Subcutaneous abdominal adipose tissue (tissue), 5 donors: ENCODE data around the gene DPYSL4.

ENCODE experiments used
- H3K27ac ChIP-seq: one replicate; pipeline ENCODE4 v1.7.0; 2013; ENCODE audit warnings: low read depth, mild to moderate bottlenecking, inconsistent platforms, low read length, moderate library complexity
- H3K27me3 ChIP-seq, 5 donors: one replicate each; pipeline ENCODE4 v1.7.0; 2013; ENCODE audit warnings: low read length in 5 of 5, inconsistent platforms in 1 of 5; ENCODE audit not compliant: control insufficient read depth in 5 of 5, insufficient read depth in 4 of 5
- H3K36me3 ChIP-seq, 5 donors: one replicate each; pipeline ENCODE4 v1.7.0; 2013; ENCODE audit warnings: low read length in 5 of 5; ENCODE audit not compliant: control insufficient read depth in 5 of 5, insufficient read depth in 5 of 5
- H3K4me1 ChIP-seq, 5 donors: one replicate each; pipeline ENCODE4 v1.7.0; 2013; ENCODE audit warnings: low read length in 5 of 5, mild to moderate bottlenecking in 3 of 5, moderate library complexity in 1 of 5; ENCODE audit not compliant: control insufficient read depth in 5 of 5, insufficient read depth in 5 of 5
- H3K4me3 ChIP-seq, 5 donors: one replicate each; pipeline ENCODE4 v1.7.0; 2013; ENCODE audit warnings: low read length in 5 of 5, low read depth in 1 of 5
- H3K9ac ChIP-seq, 5 donors: one replicate each; pipeline ENCODE4 v1.7.0; 2013; ENCODE audit warnings: low read length in 5 of 5, mild to moderate bottlenecking in 4 of 5, moderate library complexity in 3 of 5
- H3K9me3 ChIP-seq, 5 donors: one replicate each; pipeline ENCODE4 v1.7.0; 2013; ENCODE audit warnings: low read length in 5 of 5; ENCODE audit not compliant: control insufficient read depth in 5 of 5
- donor health status: healthy.
- donor health status: healthy.
- donor health status: healthy.
- donor health status: healthy.
- donor health status: healthy.

The DPYSL4 gene

GRCh38 chr10:132169766-132170560, 16.8 kb upstream of the DPYSL4 start:
- peaks cover 0 to 4% (median 3%) of the 10 kb centered on the region in 5 donors for H3K27me3 ChIP-seq
- H3K4me3 ChIP-seq: no peak overlapping the region

DNA sequence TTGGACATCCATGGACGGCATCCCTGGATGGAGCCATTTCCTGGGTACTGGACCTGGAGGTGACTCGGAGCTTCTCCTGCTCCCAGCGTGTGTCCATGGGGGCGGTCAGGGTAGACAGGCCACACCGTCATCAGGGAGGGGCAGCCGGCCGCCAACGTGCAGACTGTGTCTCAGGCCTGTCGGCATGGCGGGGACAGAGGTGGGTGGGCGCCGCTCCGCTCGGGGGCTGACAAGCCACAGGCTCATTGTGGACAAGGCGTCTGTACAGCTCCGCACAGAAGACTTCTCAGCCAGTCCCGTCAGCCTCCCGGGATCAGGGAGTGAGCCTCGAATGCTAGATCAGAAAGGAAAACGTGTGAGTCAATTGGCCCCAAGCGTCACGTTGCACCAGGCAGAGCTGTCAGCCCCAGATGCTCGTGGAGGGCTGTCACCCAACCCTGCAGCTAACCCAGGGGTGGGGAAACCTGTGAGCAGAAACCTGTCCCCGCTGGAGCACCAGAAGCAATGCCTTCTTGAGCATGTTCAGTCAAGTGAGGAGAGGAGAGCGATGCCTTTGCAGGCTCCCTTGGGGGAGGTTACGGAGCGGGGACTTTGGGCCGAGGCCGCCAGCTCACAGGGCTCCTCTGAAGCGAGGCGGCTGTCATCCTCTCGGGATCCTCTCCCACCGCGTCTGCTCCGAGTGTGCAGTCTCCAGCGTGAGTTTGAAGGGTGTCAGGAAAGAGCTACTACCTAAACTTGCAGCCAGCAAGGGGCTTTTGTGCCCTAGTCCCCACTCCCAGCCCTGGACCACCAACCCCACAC, 16.0 kb upstream of the DPYSL4 start:
- Histone ChIP-seq H3K27me3 (peaks cover 0 to 10% (median 6%) of the 10 kb centered on the region in 5 donors), H3K27ac (no peak overlapping the region), H3K4me3 (no peak overlapping the region), H3K9me3 (no peaks in the 10 kb centered on the region), H3K36me3 (peaks cover 0 to 23% (median 3%) of the 10 kb centered on the region in 5 donors), H3K9ac (no peak overlapping the region), H3K4me1 (no peaks in the 10 kb centered on the region)

More at GRCh38 chr10:132169766-132170560, 16.8 kb upstream of the DPYSL4 start:
- H3K9me3 ChIP-seq: no peaks in the 10 kb centered on the region
- no peaks in the 10 kb centered on the region for H3K4me1 ChIP-seq
- H3K9ac ChIP-seq: no peak overlapping the region
- H3K36me3 ChIP-seq: peaks cover 0 to 23% (median 3%) of the 10 kb centered on the region in 5 donors
- no peak overlapping the region for H3K27ac ChIP-seq

DNA sequence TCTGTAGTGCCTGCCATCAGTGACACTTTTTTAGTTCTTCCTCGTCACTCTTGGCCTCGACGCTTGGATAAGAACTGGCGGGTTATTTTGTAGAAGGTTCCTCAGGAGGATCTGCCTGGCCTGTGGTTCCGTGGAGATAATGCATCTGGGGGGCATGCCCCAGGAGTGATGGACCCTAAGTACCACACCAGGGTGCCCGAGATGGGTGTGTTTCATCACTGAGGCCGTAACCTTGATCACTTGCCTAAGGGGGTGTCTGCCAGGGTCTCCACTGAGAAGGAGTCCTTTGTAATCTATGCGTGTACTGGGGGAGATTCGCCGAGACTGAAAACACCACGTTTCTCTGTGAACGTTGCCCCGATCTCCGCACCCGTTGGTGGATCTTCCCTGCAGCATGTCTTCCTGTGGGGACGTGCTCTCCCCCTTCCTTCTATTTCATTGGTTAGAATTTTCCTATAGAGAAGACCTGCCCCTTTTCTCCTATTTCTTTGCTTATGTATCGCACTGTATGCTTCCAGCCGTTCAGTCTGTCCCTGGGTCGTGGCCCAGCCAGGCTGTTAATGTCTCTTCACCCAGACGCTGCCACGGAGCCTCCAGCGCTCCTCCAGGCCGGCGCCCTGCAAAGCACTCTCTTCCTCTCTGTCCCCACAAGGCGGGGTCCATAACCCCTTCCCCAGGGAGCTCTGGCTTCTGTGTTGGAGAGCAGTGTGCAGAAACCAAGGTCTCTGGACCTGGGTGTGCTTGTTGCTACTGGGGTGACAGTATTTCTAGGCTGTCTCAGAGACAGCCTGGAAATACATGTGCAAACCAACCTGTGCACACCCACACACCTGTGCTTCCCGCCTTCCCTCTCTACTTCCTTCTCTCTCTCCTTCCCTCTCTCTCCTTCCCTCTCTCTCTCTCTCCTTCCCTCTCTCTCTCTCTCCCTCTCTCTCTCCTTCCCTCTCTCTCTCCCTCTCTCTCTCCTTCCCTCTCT, 14.4 kb upstream of the DPYSL4 start:
- Histone ChIP-seq H3K36me3 (peaks cover 0 to 23% (median 3%) of the 10 kb centered on the region in 5 donors), H3K9me3 (no peaks in the 10 kb centered on the region), H3K27me3 (peaks cover 0 to 23% (median 19%) of the 10 kb centered on the region in 5 donors), H3K27ac (no peak overlapping the region), H3K4me3 (no peak overlapping the region), H3K9ac (no peak overlapping the region), H3K4me1 (peaks cover 0 to 5% (median 0%) of the 10 kb centered on the region in 5 donors)

DNA sequence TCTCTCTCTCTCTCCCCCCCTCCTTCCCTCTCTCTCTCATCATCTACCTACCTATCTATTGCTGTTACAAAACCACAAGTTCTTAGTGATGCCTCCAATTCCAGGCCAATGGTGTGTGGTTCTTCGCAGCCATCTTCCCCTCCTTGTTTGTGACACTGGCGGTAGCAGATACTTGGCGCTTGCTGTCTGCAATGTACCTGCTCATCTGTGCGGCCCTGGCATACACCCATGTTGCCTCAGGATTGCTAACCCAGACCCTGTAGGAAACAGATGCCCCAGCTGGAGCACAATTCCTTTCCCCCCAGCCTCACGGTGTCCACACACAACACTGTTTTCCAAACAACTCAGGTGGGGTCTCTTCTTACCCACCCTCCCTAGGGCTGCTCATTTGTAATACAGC, 13.6 kb upstream of the DPYSL4 start:
- H3K4me1 ChIP-seq: peaks cover 0 to 5% (median 0%) of the 10 kb centered on the region in 5 donors
- no peak overlapping the region for H3K27ac ChIP-seq
- H3K27me3 ChIP-seq: peaks cover 0 to 32% (median 27%) of the 10 kb centered on the region in 5 donors
- H3K36me3 ChIP-seq: peaks cover 0 to 23% (median 3%) of the 10 kb centered on the region in 5 donors
- no peak overlapping the region for H3K9ac ChIP-seq
- no peak overlapping the region for H3K4me3 ChIP-seq
- H3K9me3 ChIP-seq: no peaks in the 10 kb centered on the region

- peaks cover 0 to 5% (median 0%) of the 10 kb centered on the region in 5 donors for H3K4me1 ChIP-seq
- no peak overlapping the region for H3K9ac ChIP-seq
- H3K4me3 ChIP-seq: no peak overlapping the region
- H3K9me3 ChIP-seq: no peaks in the 10 kb centered on the region
- peaks cover 0 to 41% (median 34%) of the 10 kb centered on the region in 5 donors for H3K27me3 ChIP-seq
- peaks cover 0 to 16% (median 0%) of the 10 kb centered on the region in 5 donors for H3K36me3 ChIP-seq
- no peak overlapping the region for H3K27ac ChIP-seq
Measured at GRCh38 chr10:132174237-132174636, 12.5 kb upstream of the DPYSL4 start.

GRCh38 chr10:132175408-132175807, 11.3 kb upstream of the DPYSL4 start:
- Histone ChIP-seq H3K27ac (no peak overlapping the region), H3K4me1 (peaks cover 0 to 5% (median 0%) of the 10 kb centered on the region in 5 donors), H3K9me3 (no peaks in the 10 kb centered on the region), H3K4me3 (no peak overlapping the region), H3K27me3 (peaks cover 0 to 47% (median 36%) of the 10 kb centered on the region in 5 donors), H3K9ac (no peak overlapping the region), H3K36me3 (peaks cover 0 to 9% (median 0%) of the 10 kb centered on the region in 5 donors)

DNA sequence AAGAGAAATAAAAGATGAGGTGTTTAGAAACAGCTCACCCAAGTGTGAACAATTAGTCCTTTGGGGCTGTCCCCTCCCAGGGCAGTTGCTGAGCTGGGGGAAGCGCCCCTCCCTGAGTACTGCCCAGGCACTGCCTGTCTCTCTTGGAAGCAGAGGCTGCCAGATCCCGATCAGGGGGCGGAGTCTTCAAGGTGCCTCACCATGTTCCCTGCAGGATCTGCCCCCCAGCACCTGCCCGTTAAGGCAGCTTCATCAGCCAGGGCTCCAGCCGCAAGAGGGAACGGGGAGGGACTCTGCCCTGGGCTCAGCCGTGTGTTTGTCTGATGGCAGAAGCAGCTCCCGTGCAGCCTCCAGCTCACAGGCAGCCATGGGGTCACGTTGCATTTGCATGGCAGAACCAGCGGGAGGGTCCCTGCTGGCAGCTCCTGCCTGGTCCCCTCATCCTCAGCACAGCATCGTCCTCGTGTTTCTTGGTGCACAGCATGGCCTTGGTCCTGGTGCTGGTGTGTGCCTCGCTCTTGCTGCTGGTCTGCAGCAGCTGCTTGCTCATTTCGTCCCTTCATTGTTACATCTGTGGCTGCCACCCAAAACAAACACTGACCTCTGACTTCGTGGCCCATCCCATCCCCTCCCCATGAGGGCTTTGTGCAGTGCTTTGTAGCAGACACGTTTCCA, 10.7 kb upstream of the DPYSL4 start:
- Histone ChIP-seq H3K27me3 (peaks cover 0 to 47% (median 40%) of the 10 kb centered on the region in 5 donors), H3K4me3 (no peak overlapping the region)

GRCh38 chr10:132176623-132177500, 9.9 kb upstream of the DPYSL4 start:
- H3K36me3 ChIP-seq: peaks cover 0 to 3% (median 0%) of the 10 kb centered on the region in 5 donors
- no peaks in the 10 kb centered on the region for H3K9me3 ChIP-seq
- H3K4me1 ChIP-seq: peaks cover 0 to 5% (median 0%) of the 10 kb centered on the region in 5 donors
- peaks cover 0 to 47% (median 40%) of the 10 kb centered on the region in 5 donors for H3K27me3 ChIP-seq
- no peak overlapping the region for H3K4me3 ChIP-seq
- no peak overlapping the region for H3K27ac ChIP-seq
- H3K9ac ChIP-seq: no peak overlapping the region

More for the DNA sequence above, 10.7 kb upstream of the DPYSL4 start:
- no peak overlapping the region for H3K9ac ChIP-seq
- H3K27ac ChIP-seq: no peak overlapping the region
- peaks cover 0 to 5% (median 0%) of the 10 kb centered on the region in 5 donors for H3K4me1 ChIP-seq
- peaks cover 0 to 3% (median 0%) of the 10 kb centered on the region in 5 donors for H3K36me3 ChIP-seq
- no peaks in the 10 kb centered on the region for H3K9me3 ChIP-seq
